ENCODE measurements around the gene S100A9. TPM values are rescaled to one million over a fixed set of nuclear protein-coding genes. Genes with fewer than 3 reads are reported as not detected.

S100A9 gene
- total RNA-seq, 1 experiment from 2014 or later: not detected

DNA sequence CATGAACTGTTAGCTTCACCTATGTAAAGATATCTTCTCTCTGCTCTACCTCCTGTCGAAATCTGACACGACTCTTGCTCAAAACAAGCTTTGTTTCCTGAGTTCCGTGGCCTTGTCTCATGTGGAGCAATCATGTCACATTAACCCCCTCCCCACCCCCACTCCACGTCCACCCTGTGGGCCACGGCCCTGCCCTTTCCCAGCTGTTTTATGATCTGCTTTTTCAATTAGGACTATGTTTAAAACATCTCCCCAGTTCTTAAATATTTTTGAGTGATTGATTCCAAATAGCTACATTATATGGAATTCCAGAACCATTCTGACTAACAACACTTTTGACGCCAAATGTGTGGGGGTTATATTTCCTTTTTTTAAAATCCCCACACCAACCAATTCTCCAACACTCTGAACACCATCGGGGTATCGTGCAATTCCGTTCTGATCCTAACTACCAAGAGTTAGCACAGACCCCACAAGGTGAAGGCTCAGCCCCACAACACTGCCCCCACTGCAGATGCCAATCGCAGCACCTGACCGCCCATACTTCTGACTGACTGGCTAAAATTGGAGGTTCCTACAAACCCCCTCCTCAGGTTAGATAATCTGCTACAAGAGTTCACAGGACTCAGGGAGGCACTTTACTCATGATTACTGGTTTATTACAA is 45.9 kb downstream of the S100A9 start:
- H3K9me3 Mint-ChIP-seq: peaks cover 5 to 6% of the 10 kb centered on the region in 2 experiments
- no peak overlapping the region for H3K23ac ChIP-seq (ENCODE audit: insufficient read length, low read depth, low read length)
- H2AFZ ChIP-seq (ENCODE audit: low read length): no peak overlapping the region
- H3K27me3 Mint-ChIP-seq (ENCODE audit: low read depth): peaks cover 37% of the 10 kb centered on the region
- H3K27ac Mint-ChIP-seq: peak overlapping the region in 1 of 3 experiments; percentile 90; a peak in 1 of 7 replicates
- no peak overlapping the region for H4K91ac ChIP-seq (ENCODE audit: insufficient read length, low read depth, low read length)
- H3K4me2 ChIP-seq (ENCODE audit: insufficient read depth, insufficient read length, low read length): no peak overlapping the region
- no peaks in the 10 kb centered on the region for H3K23me2 ChIP-seq (ENCODE audit: insufficient read length, low read depth, low read length, poor library complexity, severe bottlenecking)
- H3K18ac ChIP-seq (ENCODE audit: insufficient read length, low read depth, low read length): no peak overlapping the region
- H4K20me1 ChIP-seq (ENCODE audit: control insufficient read depth, insufficient read depth, insufficient read length): no peaks in the 10 kb centered on the region
- no CpG with 5 or more reads among the region's 11 CpGs for WGBS (ENCODE audit: extremely low coverage, insufficient read length, low lambda C conversion rate)
- peaks cover 0 to 3% (median 0%) of the 10 kb centered on the region in 3 experiments; a peak in 3 of 7 replicates for H3K36me3 Mint-ChIP-seq (ENCODE audit: insufficient read depth in 1 of 3, low read depth in 3 of 3)
- H2AK5ac ChIP-seq (ENCODE audit: insufficient read length, low read length): no peak overlapping the region
- no peak overlapping the region for H2BK20ac ChIP-seq (ENCODE audit: low read depth, low read length, poor library complexity, severe bottlenecking)
- DNase-seq: peak; percentile 14
- H2BK5ac ChIP-seq (ENCODE audit: insufficient read length, low read length): no peak overlapping the region
- H4K5ac ChIP-seq (ENCODE audit: insufficient read length, low read depth, low read length): no peak overlapping the region
- no peak overlapping the region for H2BK12ac ChIP-seq (ENCODE audit: insufficient read length, low read depth, low read length)
- no peaks in the 10 kb centered on the region for H3K79me2 ChIP-seq (ENCODE audit: insufficient read depth, low read length)
- no peak overlapping the region for H2BK15ac ChIP-seq (ENCODE audit: low read depth, low read length)
- H3K14ac ChIP-seq (ENCODE audit: insufficient read depth, low read length): no peak overlapping the region
- no peak overlapping the region for H3K56ac ChIP-seq (ENCODE audit: insufficient read length, low read depth, low read length)
- H3K4me1 Mint-ChIP-seq: peaks cover 7 to 24% of the 10 kb centered on the region in 2 experiments; a peak in 3 of 4 replicates
- H3K4ac ChIP-seq (ENCODE audit: low read depth, low read length): no peak overlapping the region
- H3K4me1 ChIP-seq (ENCODE audit: insufficient read depth, low read length): peaks cover 3% of the 10 kb centered on the region; the same call in 1 of the 2 replicates
- TF ChIP-seq, protein P1, sequence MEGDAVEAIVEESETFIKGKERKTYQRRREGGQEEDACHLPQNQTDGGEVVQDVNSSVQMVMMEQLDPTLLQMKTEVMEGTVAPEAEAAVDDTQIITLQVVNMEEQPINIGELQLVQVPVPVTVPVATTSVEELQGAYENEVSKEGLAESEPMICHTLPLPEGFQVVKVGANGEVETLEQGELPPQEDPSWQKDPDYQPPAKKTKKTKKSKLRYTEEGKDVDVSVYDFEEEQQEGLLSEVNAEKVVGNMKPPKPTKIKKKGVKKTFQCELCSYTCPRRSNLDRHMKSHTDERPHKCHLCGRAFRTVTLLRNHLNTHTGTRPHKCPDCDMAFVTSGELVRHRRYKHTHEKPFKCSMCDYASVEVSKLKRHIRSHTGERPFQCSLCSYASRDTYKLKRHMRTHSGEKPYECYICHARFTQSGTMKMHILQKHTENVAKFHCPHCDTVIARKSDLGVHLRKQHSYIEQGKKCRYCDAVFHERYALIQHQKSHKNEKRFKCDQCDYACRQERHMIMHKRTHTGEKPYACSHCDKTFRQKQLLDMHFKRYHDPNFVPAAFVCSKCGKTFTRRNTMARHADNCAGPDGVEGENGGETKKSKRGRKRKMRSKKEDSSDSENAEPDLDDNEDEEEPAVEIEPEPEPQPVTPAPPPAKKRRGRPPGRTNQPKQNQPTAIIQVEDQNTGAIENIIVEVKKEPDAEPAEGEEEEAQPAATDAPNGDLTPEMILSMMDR (conservative IDR thresholded peaks at IDR 0.05): no peak
- no peak overlapping the region for H2BK120ac ChIP-seq (ENCODE audit: low read depth, low read length, poor library complexity, severe bottlenecking)
- no peak overlapping the region for H4K8ac ChIP-seq (replicated peaks; ENCODE audit: insufficient read length, low read depth, low read length)
- H3K9ac ChIP-seq (ENCODE audit: extremely low read depth, insufficient read length, low read length): no peak overlapping the region
- no peaks in the 10 kb centered on the region for H3K79me1 ChIP-seq (ENCODE audit: insufficient read depth, low read depth, low read length, poor library complexity, severe bottlenecking)
- no peaks in the 10 kb centered on the region for H3K9me3 ChIP-seq (ENCODE audit: control insufficient read depth, low read depth, low read length)
- H3K4me3 Mint-ChIP-seq: no peak overlapping the region
- H3T11ph ChIP-seq (ENCODE audit: low read length): no peak overlapping the region
- no peak overlapping the region for H3K27ac ChIP-seq (ENCODE audit: insufficient read length, low read depth, low read length)
- H3K27me3 ChIP-seq (ENCODE audit: insufficient read depth, low read length): no peaks in the 10 kb centered on the region

All from H9 (cell line).